Body of pancreas (tissue), 4 donors: Measurements from ENCODE around the gene CD248. TPM values are rescaled to one million over a fixed set of nuclear protein-coding genes. Genes with fewer than 3 reads are reported as not detected.
A peak's percentile ranks its signal among the peaks of the same experiment; 100 is the strongest.
"Not testable (repeated sequence)": the region's sequence is repeated elsewhere in the genome, so short reads cannot be mapped to it uniquely, and the experiment has no call there.

ENCODE experiments used
- ATAC-seq: fragments of 150-250 bp; one replicate; pipeline ENCODE4 v1.9.1; 2016
- DNase-seq, 4 donors: peaks; one replicate each; pipeline ENCODE4 v3.0.0-alpha.2; 2019
- H3K27ac ChIP-seq, 4 donors: fragments of 200-600 bp; sonication (generic); 1 replicate in 3 of 4; 2 replicates in 1 of 4; pipeline versions ENCODE4 v1.5.1 to v1.6.1; 2016 to 2019; ENCODE audit warnings: mild to moderate bottlenecking in 1 of 4, mixed read lengths in 1 of 4, moderate library complexity in 1 of 4
- H3K27me3 ChIP-seq, 2 donors: fragments of 200-600 bp; sonication (generic); one replicate each; pipeline ENCODE4 v1.6.0; 2016; ENCODE audit warnings: mild to moderate bottlenecking in 1 of 2
- H3K36me3 ChIP-seq, 2 donors: fragments of 200-600 bp; sonication (generic); replicated peaks in 1 of 2; 2 replicates each; pipeline ENCODE4 v1.5.1; 2016; ENCODE audit warnings: low read depth in 2 of 2; ENCODE audit not compliant: insufficient read depth in 1 of 2
- H3K4me1 ChIP-seq: fragments of 200-600 bp; sonication (generic); one replicate; pipeline ENCODE4 v1.6.0; 2016
- H3K4me3 ChIP-seq, 2 donors: fragments of 200-600 bp; sonication (generic); 1 replicate in 1 of 2; 2 replicates in 1 of 2; pipeline ENCODE4 v1.5.1; 2016 to 2019
- H3K9me3 ChIP-seq, 3 donors: fragments of 200-600 bp; sonication (generic); 1 replicate in 2 of 3; 2 replicates in 1 of 3; pipeline ENCODE4 v1.5.1; 2016
- POLR2A ChIP-seq, 3 donors: fragments of 450-650 bp; IDR thresholded peaks; one replicate each; pipeline ENCODE4 v1.6.1; 2016; ENCODE audit warnings: antibody characterized with exemption in 3 of 3, mild to moderate bottlenecking in 2 of 3
- WGBS, 2 donors: methylation state at CpG; one replicate each; pipeline ENCODE4 v1.1.5; 2017; 5-methylcytosine and 5-hydroxymethylcytosine counted together
- intact Hi-C: fragments of 100-400 bp; cut with DNase I; formaldehyde crosslinking; loops from one replicate; pipeline ENCODE4 v1.15.1; 2023
- total RNA-seq, 2 donors: library from RNA; depleted of rRNA; stranded (reverse); fragments of >200 nt; gene quantifications; one replicate each; pipeline ENCODE4 v1.1.0, GENCODE V29; 2016
- TF ChIP-seq, protein P1 (sequence below), 7 experiments: fragments of 450-650 bp in 4 of 7; fragments of 200-600 bp in 3 of 7; sonication (generic) in 3 of 7; IDR thresholded peaks; one replicate each; pipeline ENCODE4 v1.5.1; 2016 to 2019; ENCODE audit warnings: antibody characterized with exemption in 7 of 7

CD248 gene
- total RNA-seq, 2 donors from 2014 or later, result 10.6 to 86.0 TPM

DNA sequence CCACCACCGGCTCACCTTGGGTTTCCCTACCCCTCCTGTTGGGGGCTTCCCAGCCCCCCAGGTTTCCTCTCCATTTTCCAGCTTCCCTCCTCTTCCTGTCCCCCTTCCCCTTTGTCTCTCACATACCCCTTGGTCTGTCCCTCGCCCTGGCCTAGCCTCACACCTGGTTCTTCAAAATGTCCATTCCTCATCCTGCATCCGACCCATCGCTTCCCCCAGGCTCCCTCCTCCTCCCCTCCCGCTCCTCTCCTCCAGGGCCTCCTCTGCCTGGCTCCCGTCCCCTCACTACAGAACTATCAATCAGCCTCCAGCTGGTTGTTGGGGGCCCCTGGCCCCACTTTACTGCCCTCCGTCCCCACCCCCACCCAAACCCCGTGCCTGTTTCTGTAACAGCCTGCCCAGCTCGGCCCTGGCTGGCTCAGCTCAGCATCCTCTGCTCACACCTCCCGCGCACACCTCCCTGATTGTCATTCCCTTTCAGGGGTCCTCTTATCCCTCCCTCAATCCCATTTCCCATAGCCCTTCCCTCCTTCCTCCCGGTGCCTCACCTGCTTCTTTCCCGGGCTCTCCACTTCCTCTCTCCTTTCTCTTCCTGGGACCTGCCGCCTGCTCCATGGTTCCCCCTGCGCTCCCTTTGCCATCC, 37.6 kb downstream of the CD248 start:
- H3K4me3 ChIP-seq, result no peak overlapping the region
- peaks cover 0 to 9% of the 10 kb centered on the region in 2 donors for H3K36me3 ChIP-seq
- H3K27me3 ChIP-seq, result no peaks in the 10 kb centered on the region
- WGBS, 2 donors, result 74 to 79% methylated on average over 15 of the region's 15 CpGs
- TF ChIP-seq POLR2A (IDR thresholded peaks at IDR 0.05), result no peak
- TF ChIP-seq, protein P1, sequence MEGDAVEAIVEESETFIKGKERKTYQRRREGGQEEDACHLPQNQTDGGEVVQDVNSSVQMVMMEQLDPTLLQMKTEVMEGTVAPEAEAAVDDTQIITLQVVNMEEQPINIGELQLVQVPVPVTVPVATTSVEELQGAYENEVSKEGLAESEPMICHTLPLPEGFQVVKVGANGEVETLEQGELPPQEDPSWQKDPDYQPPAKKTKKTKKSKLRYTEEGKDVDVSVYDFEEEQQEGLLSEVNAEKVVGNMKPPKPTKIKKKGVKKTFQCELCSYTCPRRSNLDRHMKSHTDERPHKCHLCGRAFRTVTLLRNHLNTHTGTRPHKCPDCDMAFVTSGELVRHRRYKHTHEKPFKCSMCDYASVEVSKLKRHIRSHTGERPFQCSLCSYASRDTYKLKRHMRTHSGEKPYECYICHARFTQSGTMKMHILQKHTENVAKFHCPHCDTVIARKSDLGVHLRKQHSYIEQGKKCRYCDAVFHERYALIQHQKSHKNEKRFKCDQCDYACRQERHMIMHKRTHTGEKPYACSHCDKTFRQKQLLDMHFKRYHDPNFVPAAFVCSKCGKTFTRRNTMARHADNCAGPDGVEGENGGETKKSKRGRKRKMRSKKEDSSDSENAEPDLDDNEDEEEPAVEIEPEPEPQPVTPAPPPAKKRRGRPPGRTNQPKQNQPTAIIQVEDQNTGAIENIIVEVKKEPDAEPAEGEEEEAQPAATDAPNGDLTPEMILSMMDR (IDR thresholded peaks at IDR 0.05), result no peak
- intact Hi-C loops, result no loop called here
- no peak overlapping the region for H3K27ac ChIP-seq
- DNase-seq (no peak), ATAC-seq (no peak)
- H3K9me3 ChIP-seq, result no peaks in the 10 kb centered on the region
- peaks cover 12% of the 10 kb centered on the region for H3K4me1 ChIP-seq

DNA sequence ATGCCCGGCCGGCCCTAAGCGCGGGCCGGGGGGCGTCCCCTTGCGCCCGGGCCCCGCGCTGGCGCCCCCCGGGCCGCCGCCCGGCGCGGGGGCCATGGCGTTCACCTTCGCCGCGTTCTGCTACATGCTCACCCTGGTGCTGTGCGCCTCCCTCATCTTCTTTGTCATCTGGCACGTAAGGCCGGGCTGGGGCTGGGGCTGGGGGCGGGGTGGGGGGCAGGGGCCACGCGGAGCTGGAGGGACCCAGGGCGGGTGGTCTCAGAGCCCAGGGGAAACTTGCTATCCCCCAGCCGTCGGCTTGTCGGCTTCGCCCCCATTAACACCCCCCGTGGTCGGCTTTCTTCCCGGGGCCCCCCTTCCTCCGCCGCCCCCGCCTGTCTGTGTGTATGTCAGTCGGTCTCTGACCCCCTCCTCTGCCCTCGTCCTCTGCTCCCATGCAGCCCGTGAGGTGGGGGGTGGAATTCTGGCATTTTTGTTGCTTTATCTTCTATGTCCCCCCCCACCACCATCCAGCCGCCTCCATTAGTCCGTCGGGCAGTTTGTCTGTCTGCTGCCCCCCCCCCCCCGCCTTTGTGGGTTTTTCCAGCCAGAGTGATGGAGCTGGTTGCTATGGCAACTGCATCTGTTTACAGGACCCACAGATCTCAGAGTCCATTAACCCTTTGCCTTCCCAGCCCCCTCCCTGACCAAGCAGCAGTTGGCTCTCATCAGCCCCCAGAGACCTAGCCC, 38.3 kb downstream of the CD248 start:
- intact Hi-C loops, result no loop called here
- peaks cover 12% of the 10 kb centered on the region for H3K4me1 ChIP-seq
- H3K27me3 ChIP-seq, result no peaks in the 10 kb centered on the region
- no peak overlapping the region for H3K4me3 ChIP-seq
- no peak for TF ChIP-seq POLR2A (IDR thresholded peaks at IDR 0.05)
- TF ChIP-seq, protein P1 (IDR thresholded peaks at IDR 0.05), result no peak
- ATAC-seq (no peak), DNase-seq (no peak)
- H3K27ac ChIP-seq, result no peak overlapping the region
- H3K36me3 ChIP-seq, result peaks cover 2 to 13% of the 10 kb centered on the region in 2 donors
- H3K9me3 ChIP-seq, result no peaks in the 10 kb centered on the region
- WGBS, 2 donors, result 4 to 5% methylated on average over 16 to 32 of the region's 45 CpGs

DNA sequence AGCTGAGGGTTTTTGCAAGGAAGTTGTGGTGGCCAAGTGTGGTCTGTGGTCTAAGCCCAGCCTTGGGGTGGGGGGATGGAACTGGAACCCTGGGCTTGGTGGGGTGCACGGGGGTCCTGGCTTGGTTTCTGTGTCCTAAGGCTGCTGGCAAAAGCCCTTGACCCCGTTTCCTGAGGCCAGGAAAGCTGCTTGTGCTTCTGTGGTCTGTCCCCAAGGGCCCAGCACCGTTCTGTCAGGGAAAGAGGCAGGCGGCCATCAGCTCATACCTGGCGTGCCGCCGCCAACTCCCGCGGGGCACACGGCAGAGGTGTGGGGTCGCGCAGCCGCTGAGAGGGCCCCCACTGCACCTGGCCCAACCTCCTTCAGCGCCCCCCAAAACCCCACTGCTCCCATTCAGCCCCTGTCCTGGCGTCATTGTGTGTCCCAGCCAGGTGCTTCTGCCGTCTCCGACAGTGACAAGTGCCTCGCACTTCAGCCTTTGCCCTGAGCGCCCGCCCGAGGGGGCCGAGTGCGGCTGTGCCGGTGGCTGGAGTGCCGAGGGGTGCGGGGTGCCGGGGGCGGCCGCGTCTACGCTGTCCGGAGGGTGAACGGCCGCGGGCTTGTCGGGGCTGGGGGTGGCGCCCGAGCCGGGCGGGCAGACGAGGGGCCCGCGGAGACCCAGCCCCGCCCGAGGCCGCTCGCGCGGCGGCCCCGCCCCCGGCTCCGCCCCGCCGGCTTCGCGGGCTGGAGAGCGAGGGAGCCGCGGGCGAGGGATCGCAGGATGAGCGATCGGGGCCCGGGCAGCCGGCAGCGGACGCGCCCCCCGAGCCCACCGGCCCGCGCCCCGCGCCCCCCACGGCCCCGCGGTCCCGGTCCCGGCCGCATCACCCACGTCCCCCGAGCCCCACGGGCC, 39.1 kb downstream of the CD248 start, which contains the start of gene CNIH2:
Gene CNIH2 (plus strand): TSS at position 705 of the 892 bp plus-strand sequence. CDS start 282 bp downstream, outside the sequence.
- intact Hi-C loops, result no loop called here
- no peaks in the 10 kb centered on the region for H3K27me3 ChIP-seq
- no peaks in the 10 kb centered on the region for H3K9me3 ChIP-seq
- H3K4me3 ChIP-seq, result no peak within 1 kb of the TSS
- H3K27ac ChIP-seq, result peak within 1 kb of the TSS in 2 of 4 donors; percentile 25 to 30
- peak in 1 of 3 donors; percentile 8 for TF ChIP-seq POLR2A (IDR thresholded peaks at IDR 0.05)
- TF ChIP-seq, protein P1 (IDR thresholded peaks at IDR 0.05), result no peak
- peak in 1 of 4 donors; percentile 58 for DNase-seq
- peak; percentile 51 for ATAC-seq
- peaks cover 11% of the 10 kb centered on the region for H3K4me1 ChIP-seq
- 3 to 10% methylated on average over 2 to 52 of the region's 84 CpGs for WGBS, 2 donors
- peaks cover 10 to 22% of the 10 kb centered on the region in 2 donors for H3K36me3 ChIP-seq

DNA sequence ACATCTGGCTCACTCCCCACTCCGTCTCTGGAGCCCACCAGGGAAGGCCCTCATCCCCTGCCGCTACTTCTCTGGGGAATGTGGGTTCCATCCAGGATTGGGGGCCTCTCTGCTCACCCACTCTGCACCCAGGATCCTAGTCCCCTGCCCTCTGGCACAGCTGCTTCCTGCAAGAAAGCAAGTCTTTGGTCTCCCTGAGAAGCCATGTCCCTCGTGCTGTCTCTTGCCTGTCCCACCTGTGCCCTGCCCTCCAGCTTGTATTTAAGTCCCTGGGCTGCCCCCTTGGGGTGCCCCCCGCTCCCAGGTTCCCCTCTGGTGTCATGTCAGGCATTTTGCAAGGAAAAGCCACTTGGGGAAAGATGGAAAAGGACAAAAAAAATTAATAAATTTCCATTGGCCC, 39.8 kb downstream of the CD248 start:
- peaks cover 11 to 28% of the 10 kb centered on the region in 2 donors for H3K36me3 ChIP-seq
- H3K27ac ChIP-seq, result peak overlapping the region in 1 of 4 donors; percentile 30
- H3K4me1 ChIP-seq, intact Hi-C loops, H3K4me3 ChIP-seq, ATAC-seq, H3K9me3 ChIP-seq, H3K27me3 ChIP-seq, DNase-seq: not testable (repeated sequence)
- 76 to 80% methylated on average over 4 of the region's 4 CpGs for WGBS, 2 donors

DNA sequence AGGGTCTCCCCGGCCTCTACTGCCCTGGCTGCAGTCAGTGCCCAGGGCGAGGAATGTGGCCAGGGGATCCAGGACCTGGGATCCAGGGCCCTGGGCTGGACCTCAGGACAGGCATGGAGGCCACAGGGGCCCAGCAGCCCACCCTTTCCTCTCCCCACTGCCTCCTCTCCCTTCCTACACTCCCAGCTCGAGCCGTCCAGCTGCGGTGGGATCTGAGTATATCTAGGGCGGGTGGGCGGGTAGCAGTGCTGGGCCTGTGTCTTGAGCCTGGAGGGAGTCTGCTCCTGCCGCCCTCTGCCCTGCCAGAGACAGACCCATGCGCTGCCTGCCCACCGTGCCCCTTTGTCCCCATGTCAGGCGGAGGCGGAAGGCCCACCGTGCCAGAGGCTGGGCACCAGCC, 40.2 kb downstream of the CD248 start:
- H3K27ac ChIP-seq, intact Hi-C loops, H3K27me3 ChIP-seq, H3K4me1 ChIP-seq, ATAC-seq, H3K4me3 ChIP-seq, DNase-seq, H3K9me3 ChIP-seq: not testable (repeated sequence)
- peaks cover 11 to 29% of the 10 kb centered on the region in 2 donors for H3K36me3 ChIP-seq
- 79 to 89% methylated on average over 12 to 13 of the region's 13 CpGs for WGBS, 2 donors
